GM10847 (cell line): ENCODE data around the gene ADAT2.

Experiments
- POLR2A ChIP-seq: IDR thresholded peaks from 2 replicates; pipeline ENCODE4 v1.6.1; 2011; ENCODE audit not compliant: insufficient read length; ENCODE audit errors: extremely low read depth

The ADAT2 gene

DNA sequence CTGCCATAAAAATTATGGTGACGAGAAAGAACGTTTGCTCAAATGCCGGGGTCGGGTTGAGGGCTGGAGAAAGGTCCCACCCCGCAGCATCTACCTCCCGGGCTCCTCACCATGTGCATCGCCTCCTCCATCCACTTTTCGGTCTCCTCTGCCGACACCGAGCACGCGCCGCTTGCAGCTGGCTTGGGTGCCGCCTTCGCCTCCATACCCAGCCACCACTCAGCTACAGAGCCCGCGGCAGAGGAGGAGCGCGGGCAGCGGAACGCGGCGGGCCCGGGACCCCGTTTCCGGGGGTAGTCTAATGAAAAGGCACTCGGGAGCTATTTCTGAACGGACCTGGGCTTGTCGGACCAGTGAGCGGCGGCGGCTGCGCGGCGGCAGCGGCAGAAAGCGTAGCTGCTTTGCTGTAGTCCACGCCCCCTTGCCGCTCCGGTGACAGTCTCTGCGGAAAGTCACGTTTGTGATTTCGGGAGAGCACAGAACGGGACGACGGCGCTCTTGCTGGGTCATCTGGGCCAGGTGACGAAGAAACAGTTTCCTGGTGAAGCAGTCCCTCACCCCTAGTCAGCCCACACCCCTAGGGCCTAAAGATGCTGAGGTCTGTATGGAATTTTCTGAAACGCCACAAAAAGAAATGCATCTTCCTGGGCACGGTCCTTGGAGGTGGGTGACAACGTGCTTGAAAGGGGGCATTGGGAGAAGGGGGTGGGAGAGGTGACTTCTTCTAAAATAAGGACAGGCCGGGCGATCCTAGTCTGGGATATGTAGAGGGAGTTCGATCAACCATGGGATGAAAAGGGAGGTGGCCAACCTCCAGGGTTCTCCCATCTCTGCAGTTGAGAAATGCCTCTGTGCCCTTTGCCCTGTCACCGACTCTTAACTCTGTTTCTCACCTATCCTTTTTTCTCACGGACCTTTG is at the start of gene ADAT2, which contains the start of gene PEX3:
Gene ADAT2 (minus strand): TSS at position 243 of the 919 bp plus-strand sequence. CDS start 37 bp downstream, at position 206.
Gene PEX3 (plus strand): TSS at position 353 of the 919 bp plus-strand sequence. CDS start 238 bp downstream, at position 591.
- peak; percentile 90 for TF ChIP-seq POLR2A

GRCh38 chr6:143498428-143498827 is 47.9 kb upstream of the ADAT2 start:
- TF ChIP-seq POLR2A, result no peak

DNA sequence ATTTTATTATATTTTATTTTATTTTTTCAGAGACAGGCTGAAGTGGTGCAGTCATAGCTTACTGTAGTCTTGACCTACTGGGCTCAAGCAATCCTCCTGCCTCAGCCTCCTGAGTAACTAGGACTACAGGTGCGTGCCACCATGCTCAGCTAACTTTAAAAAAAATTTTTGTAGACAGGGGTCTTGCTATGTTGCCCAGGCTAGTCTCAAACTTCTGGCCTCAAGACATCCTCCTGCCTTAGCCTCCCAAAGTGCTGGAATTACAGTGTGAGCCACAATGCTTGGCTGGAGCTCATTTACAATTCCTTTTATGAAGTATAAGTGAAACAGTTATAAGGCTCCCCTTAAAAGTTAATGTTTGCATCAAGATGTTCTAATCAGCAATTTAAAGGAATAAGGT is 46.5 kb upstream of the ADAT2 start:
- TF ChIP-seq POLR2A, result no peak

GRCh38 chr6:143490775-143491174 is 40.3 kb upstream of the ADAT2 start:
- no peak for TF ChIP-seq POLR2A

- no peak for TF ChIP-seq POLR2A
These were observed 39.7 kb upstream of the ADAT2 start for GRCh38 chr6:143490244-143490643.

DNA sequence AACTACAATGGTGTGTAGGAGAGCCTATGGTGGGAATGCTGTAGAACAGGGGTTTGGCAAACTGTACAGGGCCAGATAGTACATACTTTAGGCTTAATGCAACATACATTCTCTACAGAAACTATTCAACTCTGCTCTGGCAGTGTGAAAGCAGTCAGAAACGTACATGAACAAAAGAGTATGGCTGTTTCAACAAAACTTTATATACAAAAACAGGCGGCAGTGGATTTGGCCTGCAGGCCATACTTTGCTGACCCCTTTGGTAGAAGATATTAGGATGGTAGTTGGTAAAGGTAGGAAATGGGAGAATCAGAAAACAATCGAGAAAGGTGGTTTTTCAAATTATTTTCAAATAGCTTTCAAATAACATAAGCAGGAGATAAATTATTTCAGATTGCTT is 36.3 kb upstream of the ADAT2 start:
- TF ChIP-seq POLR2A, result no peak

GRCh38 chr6:143485967-143486366 is 35.5 kb upstream of the ADAT2 start:
- TF ChIP-seq POLR2A, result no peak

- TF ChIP-seq POLR2A, result no peak
These were observed 32.1 kb upstream of the ADAT2 start for GRCh38 chr6:143482593-143482992.

DNA sequence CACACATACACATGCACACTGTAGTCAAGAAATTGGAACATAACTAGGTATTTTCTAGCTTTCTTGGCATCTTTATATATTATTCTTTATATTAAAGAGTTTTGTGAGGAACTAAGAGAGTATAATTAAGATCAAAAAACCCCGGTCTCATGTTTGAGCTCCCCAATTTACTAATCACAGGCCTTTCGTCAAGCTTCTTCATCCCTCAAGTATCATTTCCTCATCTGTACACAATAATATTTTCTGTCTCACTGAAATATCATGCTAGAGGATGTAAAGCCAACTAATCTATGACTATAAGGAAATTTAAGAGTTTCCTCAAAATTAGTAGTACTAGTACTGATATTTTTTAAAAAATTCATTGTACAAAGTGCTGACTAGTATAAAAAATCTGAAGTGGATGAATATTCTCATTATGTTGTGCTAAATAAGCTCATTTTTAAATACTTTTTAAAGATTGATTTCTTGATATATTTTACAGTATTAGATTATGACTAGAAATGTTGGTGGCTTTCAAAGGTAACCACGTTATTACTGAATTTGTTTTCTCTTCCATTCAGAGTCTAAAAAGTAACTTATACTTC is 28.1 kb upstream of the ADAT2 start:
- no peak for TF ChIP-seq POLR2A

- TF ChIP-seq POLR2A, result no peak
These were observed 26.1 kb upstream of the ADAT2 start for GRCh38 chr6:143476545-143476944.

DNA sequence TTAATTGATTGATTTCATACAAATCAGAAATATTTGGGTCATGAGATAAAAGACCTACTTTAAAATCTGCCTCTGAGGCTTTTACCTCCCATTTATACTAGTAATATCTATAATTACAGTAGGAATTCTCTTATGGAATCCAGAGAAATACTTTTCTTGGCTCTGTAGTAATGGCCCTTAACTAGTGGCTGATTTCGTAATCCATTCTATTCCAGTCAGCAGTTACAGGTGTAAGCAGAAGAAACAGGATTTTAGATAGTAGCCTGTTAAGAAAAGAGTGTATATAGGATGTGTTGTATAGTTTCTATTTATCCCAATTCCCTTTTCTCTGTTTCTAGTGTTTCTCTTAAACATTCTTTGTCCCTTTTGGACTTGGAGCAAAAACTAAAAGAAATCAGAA is 21.3 kb upstream of the ADAT2 start:
- TF ChIP-seq POLR2A, result no peak

GRCh38 chr6:143468026-143468425 is 17.5 kb upstream of the ADAT2 start:
- no peak for TF ChIP-seq POLR2A

DNA sequence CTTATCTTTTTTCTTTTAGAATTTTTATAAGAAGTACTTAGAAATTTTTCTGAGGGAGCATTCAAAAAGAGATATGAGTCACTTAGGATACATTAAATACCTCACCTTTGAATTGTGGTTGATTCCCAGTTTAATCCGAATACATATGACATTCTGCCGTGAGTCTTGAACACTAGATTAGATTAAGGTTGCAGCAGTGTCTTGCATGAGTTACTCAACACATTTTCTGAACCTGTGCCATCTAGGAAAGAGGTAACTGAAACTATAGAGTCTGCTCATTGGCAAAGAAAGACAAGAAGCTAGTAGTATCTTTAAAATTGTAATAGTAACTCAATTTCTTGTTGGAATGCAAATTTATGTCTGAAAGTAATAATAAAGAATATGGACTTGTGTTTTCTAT is 15.1 kb upstream of the ADAT2 start:
- TF ChIP-seq POLR2A, result no peak

DNA sequence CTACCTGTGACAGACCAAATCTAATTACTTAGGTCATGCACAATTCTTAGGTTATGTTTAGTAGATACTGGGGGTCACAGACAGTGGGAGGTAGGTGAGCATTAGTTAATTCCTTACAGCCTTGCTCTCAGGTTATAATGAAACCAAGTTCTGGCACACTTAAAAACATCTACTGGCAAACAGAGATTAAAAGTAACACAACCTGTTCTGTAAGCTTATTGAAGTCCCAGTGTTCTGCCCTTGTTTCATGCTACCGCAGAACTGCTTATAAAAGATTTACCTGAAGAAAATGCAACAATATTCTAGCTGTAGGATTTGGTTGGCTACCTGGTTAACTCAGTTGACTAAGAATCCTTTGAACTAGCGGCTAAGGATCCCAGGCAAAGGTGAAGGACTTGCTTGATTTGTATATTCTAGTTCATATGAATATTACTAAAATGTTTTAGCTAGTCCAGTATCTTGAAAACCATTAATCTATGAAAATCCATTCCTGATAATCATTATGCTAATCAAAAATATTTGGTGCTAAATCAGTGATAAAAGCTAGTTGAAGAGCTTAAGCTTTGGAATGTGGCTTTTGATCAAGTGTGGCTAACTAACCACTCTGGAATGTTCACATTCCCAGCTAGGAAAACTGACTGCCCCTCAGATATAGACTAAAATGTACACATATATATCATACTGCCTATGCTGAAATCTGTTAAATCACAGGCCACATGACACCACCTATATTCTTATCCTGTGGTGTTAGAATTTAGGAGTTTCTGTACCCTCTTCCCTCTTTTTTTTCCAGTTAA is 7.3 kb upstream of the ADAT2 start:
- no peak for TF ChIP-seq POLR2A

GRCh38 chr6:143451531-143451930 is 1.0 kb upstream of the ADAT2 start:
- no peak for TF ChIP-seq POLR2A
